ENCODE measurements around the gene ZP1.

- TF ChIP-seq CTCF (conservative IDR thresholded peaks at IDR 0.05; ENCODE audit: low read length) = no peak
- TF ChIP-seq EZH2phosphoT487 (IDR thresholded peaks at IDR 0.05; ENCODE audit: borderline replicate concordance, low read depth, low read length) = no peak
Measured at GRCh38 chr11:60921777-60922335, 54.5 kb downstream of the ZP1 start.

Data from OCI-LY7 (cell line).